GM21381 (cell line): ENCODE results near the gene NEUROG3.
"Not testable (repeated sequence)": the region's sequence is repeated elsewhere in the genome, so short reads cannot be mapped to it uniquely, and the experiment has no call there.

Experiments used
- ATAC-seq: cut with Tn5 transposase; IDR thresholded peaks from one replicate; pipeline ENCODE4 v1.9.1; 2021; ENCODE audit warnings: mild to moderate bottlenecking, moderate library complexity; ENCODE audit not compliant: unreplicated experiment

Gene NEUROG3

GRCh38 chr10:69572159-69573055 is 815 bp downstream of the NEUROG3 start:
- no peak for ATAC-seq

- ATAC-seq: no peak
Measured at GRCh38 chr10:69571618-69572158, 1.5 kb downstream of the NEUROG3 start.

- no peak for ATAC-seq
Measured at GRCh38 chr10:69570050-69570816, 3.0 kb downstream of the NEUROG3 start.

GRCh38 chr10:69569396-69569934 is 3.8 kb downstream of the NEUROG3 start:
- ATAC-seq: no peak

GRCh38 chr10:69568472-69569395 is 4.5 kb downstream of the NEUROG3 start:
- ATAC-seq: no peak

- ATAC-seq: no peak
Measured at GRCh38 chr10:69567920-69568319, 5.3 kb downstream of the NEUROG3 start.

- ATAC-seq: no peak
Measured at GRCh38 chr10:69562731-69563254, 10.4 kb downstream of the NEUROG3 start.

GRCh38 chr10:69559525-69559924 is 13.7 kb downstream of the NEUROG3 start:
- ATAC-seq: no peak

GRCh38 chr10:69558559-69558958 is 14.7 kb downstream of the NEUROG3 start:
- no peak for ATAC-seq

GRCh38 chr10:69554611-69555010 is 18.6 kb downstream of the NEUROG3 start:
- no peak for ATAC-seq

- ATAC-seq: no peak
Measured at GRCh38 chr10:69553328-69553727, 19.9 kb downstream of the NEUROG3 start.

GRCh38 chr10:69552268-69552667 is 21.0 kb downstream of the NEUROG3 start:
- no peak for ATAC-seq

- ATAC-seq: no peak
Measured at GRCh38 chr10:69549959-69550358, 23.3 kb downstream of the NEUROG3 start.

GRCh38 chr10:69541463-69541862 is 31.8 kb downstream of the NEUROG3 start:
- no peak for ATAC-seq

GRCh38 chr10:69538461-69538860 is 34.8 kb downstream of the NEUROG3 start:
- no peak for ATAC-seq

GRCh38 chr10:69537449-69537848 is 35.8 kb downstream of the NEUROG3 start:
- no peak for ATAC-seq

- not testable (repeated sequence) for ATAC-seq
Measured at GRCh38 chr10:69536521-69536920, 36.7 kb downstream of the NEUROG3 start.

GRCh38 chr10:69533658-69534057 is 39.6 kb downstream of the NEUROG3 start:
- no peak for ATAC-seq

- no peak for ATAC-seq
Measured at GRCh38 chr10:69527961-69528360, 45.3 kb downstream of the NEUROG3 start.
